ENCODE results near the gene ZNF398.

The ZNF398 gene

GRCh38 chr7:149218469-149219420 is 71.5 kb downstream of the ZNF398 start:
- H3K4me3 ChIP-seq (ENCODE audit: low read depth, low read length, poor library complexity, severe bottlenecking), result no peak overlapping the region
- no peaks in the 10 kb centered on the region for H3F3A ChIP-seq (ENCODE audit: insufficient read depth, low read length)
- H3K9me2 ChIP-seq (ENCODE audit: low read depth, low read length), result no peaks in the 10 kb centered on the region
- no peaks in the 10 kb centered on the region for H3K9me3 ChIP-seq (ENCODE audit: low read length)
- no peak overlapping the region for H3K4me2 ChIP-seq (ENCODE audit: low read length)
- H2AFZ ChIP-seq (ENCODE audit: low read length), result no peak overlapping the region
- H3K27me3 ChIP-seq (ENCODE audit: insufficient read depth, low read length), result no peaks in the 10 kb centered on the region
- H3K36me3 ChIP-seq (ENCODE audit: insufficient read depth, low read length), result peaks cover 44% of the 10 kb centered on the region
- no peak overlapping the region for H3K9ac ChIP-seq (ENCODE audit: low read length)
- no peaks in the 10 kb centered on the region for H3K4me1 ChIP-seq (ENCODE audit: insufficient read depth, low read length, severe bottlenecking)
- no peaks in the 10 kb centered on the region for H3K79me2 ChIP-seq (ENCODE audit: insufficient read depth, low read length)
- H4K20me1 ChIP-seq (ENCODE audit: insufficient read depth, low read length), result no peaks in the 10 kb centered on the region
- H3K27ac ChIP-seq (ENCODE audit: low read depth, low read length, poor library complexity, severe bottlenecking), result no peak overlapping the region
- TF ChIP-seq CTCF (IDR thresholded peaks at IDR 0.05; ENCODE audit: low read length), result no peak
- TF ChIP-seq EZH2 (IDR thresholded peaks at IDR 0.05; ENCODE audit: borderline replicate concordance, low read length), result no peak

- peaks cover 26% of the 10 kb centered on the region for H3K36me3 ChIP-seq (ENCODE audit: insufficient read depth, low read length)
- H3K9ac ChIP-seq (ENCODE audit: low read length), result no peak overlapping the region
- H3K4me3 ChIP-seq (ENCODE audit: low read depth, low read length, poor library complexity, severe bottlenecking), result no peak overlapping the region
- no peaks in the 10 kb centered on the region for H3K9me3 ChIP-seq (ENCODE audit: low read length)
- H3K27me3 ChIP-seq (ENCODE audit: insufficient read depth, low read length), result no peaks in the 10 kb centered on the region
- no peaks in the 10 kb centered on the region for H4K20me1 ChIP-seq (ENCODE audit: insufficient read depth, low read length)
- H3K4me1 ChIP-seq (ENCODE audit: insufficient read depth, low read length, severe bottlenecking), result no peaks in the 10 kb centered on the region
- no peaks in the 10 kb centered on the region for H3K79me2 ChIP-seq (ENCODE audit: insufficient read depth, low read length)
- no peak overlapping the region for H3K27ac ChIP-seq (ENCODE audit: low read depth, low read length, poor library complexity, severe bottlenecking)
- no peak overlapping the region for H2AFZ ChIP-seq (ENCODE audit: low read length)
- no peaks in the 10 kb centered on the region for H3K9me2 ChIP-seq (ENCODE audit: low read depth, low read length)
- TF ChIP-seq CTCF (IDR thresholded peaks at IDR 0.05; ENCODE audit: low read length) (no peak), EZH2 (IDR thresholded peaks at IDR 0.05; ENCODE audit: borderline replicate concordance, low read length) (no peak)
- no peak overlapping the region for H3K4me2 ChIP-seq (ENCODE audit: low read length)
- H3F3A ChIP-seq (ENCODE audit: insufficient read depth, low read length), result no peaks in the 10 kb centered on the region
Observed at GRCh38 chr7:149220534-149220933, 73.3 kb downstream of the ZNF398 start.

GRCh38 chr7:149223176-149223575 is 75.9 kb downstream of the ZNF398 start:
- Histone ChIP-seq H3K4me2 (ENCODE audit: low read length) (no peak overlapping the region), H2AFZ (ENCODE audit: low read length) (no peak overlapping the region), H4K20me1 (ENCODE audit: insufficient read depth, low read length) (no peaks in the 10 kb centered on the region), H3K9ac (ENCODE audit: low read length) (no peak overlapping the region), H3K4me1 (ENCODE audit: insufficient read depth, low read length, severe bottlenecking) (no peaks in the 10 kb centered on the region), H3K27me3 (ENCODE audit: insufficient read depth, low read length) (no peaks in the 10 kb centered on the region), H3F3A (ENCODE audit: insufficient read depth, low read length) (no peaks in the 10 kb centered on the region), H3K27ac (ENCODE audit: low read depth, low read length, poor library complexity, severe bottlenecking) (no peak overlapping the region), H3K9me3 (ENCODE audit: low read length) (no peaks in the 10 kb centered on the region), H3K4me3 (ENCODE audit: low read depth, low read length, poor library complexity, severe bottlenecking) (no peak overlapping the region), H3K79me2 (ENCODE audit: insufficient read depth, low read length) (no peaks in the 10 kb centered on the region), H3K36me3 (ENCODE audit: insufficient read depth, low read length) (peaks cover 11% of the 10 kb centered on the region), H3K9me2 (ENCODE audit: low read depth, low read length) (no peaks in the 10 kb centered on the region)
- TF ChIP-seq CTCF (IDR thresholded peaks at IDR 0.05; ENCODE audit: low read length), result no peak
- no peak for TF ChIP-seq EZH2 (IDR thresholded peaks at IDR 0.05; ENCODE audit: borderline replicate concordance, low read length)
